GM21786 (cell line): Measurements from ENCODE around the gene RXRA.
"Not testable (repeated sequence)": the region's sequence is repeated elsewhere in the genome, so short reads cannot be mapped to it uniquely, and the experiment has no call there.

Experiments used
- ATAC-seq: cut with Tn5 transposase; IDR thresholded peaks from one replicate; pipeline ENCODE4 v1.9.1; 2021; ENCODE audit not compliant: unreplicated experiment

RXRA gene

DNA sequence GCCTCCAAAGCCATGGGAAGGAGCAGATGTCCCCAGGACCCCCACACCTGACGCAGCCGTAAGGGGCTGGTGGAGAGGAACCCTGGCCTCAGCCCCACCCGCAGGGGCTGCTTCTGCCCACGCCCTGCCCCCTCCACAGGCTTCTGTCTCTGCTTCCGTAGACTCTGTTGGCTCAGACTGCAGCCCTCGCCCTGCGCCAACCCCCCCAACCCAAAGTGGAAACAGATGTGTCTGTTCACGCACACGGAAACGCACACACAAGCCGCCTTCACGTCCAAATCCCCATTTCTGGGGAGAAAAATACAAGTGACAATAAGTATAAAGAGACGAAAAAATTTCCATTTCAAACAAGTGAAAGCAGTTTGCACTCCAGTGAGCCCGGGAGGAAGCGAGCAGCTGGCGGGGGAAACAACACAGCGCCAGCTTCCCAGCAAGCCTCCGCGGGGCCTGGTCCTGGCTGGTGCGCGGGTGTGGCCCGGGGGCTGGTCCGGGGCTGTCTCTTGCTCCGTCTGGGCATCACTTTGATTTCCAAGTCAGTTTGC is 32.6 kb upstream of the RXRA start:
- ATAC-seq: no peak

DNA sequence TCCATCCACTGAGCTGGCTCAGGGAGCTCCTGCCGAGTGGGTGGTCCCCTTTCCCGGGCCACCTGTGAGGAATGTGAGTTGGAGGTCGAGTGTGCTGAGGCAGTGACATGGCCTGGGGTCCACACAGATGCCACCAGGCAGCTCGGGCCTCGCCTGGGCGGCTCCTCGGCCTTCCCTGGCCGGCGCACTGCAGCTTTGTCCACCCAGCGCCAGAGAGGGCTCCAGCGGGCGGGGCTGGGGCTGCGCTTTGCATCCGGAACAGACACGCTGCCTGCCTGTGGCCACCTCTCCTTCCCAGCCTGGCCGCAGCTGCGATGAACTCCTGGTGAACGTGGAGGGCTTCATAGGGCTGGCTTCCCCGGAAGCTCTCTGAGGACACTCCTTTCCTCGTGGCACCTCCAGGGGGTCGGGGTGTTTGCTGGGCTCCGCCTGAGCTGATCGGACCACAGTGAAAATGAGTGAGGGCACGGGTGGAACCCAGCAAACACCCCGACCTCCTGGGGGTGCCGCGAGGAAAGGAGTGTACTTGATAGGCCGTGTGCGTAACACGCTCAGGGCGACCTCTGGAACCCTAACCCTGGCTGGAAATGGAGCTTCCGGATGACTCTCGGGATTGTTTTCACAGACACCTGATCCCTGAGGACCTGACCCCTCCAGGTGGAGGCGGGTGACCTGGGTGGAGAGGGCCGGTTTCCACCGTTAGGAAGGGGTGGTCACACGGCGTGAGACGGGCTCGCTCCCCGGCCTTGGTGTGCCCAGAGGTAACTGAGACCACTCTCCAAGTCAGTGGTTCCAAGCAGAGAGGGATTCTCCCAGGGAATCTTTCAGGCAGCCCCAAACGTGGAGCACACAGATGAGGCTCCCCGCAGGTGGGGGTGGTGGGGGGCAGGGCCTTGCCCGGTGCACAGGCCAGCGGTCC is 31.8 kb upstream of the RXRA start:
- ATAC-seq: no peak

DNA sequence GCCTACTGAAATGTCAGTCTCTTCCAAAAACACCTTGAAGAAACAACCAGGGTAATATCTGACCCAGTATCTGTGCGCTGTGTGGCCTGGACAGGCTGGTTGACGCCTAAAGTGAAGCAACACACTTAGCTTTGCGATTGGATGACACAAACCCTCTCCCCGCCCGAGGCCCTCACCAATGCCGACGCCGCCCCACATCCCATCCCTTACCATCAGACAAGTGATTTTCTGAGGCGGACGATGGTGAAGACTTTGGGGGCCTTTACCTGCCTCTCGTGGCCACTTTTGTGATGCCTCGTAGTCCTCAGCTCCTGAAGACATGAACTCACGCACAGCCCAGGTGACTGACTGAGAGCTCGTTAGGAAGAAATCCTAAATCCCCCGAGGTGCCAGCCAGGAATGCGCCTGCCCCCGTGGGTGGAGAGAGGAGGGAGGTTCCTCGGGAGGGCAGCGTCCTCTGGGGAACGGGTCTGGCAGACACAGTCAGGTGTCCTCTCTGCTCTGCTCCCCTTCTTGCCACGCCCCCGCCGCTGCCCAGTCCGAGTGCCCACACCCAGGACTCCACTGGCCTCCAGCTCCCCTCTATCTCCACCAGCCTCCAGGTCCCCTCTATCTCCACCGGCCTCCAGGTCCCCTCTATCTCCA is 31.0 kb upstream of the RXRA start:
- ATAC-seq: no peak

DNA sequence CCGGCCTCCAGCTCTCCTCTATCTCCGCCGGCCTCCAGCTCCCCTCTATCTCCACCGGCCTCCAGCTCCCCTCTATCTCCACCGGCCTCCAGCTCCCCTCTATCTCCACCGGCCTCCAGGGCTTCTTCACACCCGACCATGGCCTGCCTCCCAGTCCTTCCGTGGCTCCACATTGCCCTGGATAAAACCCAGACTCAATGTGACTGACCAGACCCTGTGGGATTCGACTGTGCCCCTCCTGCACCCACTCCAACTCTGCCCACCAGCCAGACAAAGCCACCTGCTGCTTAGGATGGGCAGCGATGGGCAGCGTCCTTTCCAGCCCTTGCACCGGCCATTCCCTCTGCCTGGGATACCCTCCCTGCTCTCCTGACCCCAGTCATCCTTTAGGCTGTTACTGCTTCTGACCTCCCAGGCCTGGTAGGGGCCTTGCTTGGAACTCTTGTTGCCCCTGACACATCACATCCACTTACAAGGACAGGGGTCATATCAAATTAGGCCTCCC is 30.5 kb upstream of the RXRA start:
- ATAC-seq: no peak

DNA sequence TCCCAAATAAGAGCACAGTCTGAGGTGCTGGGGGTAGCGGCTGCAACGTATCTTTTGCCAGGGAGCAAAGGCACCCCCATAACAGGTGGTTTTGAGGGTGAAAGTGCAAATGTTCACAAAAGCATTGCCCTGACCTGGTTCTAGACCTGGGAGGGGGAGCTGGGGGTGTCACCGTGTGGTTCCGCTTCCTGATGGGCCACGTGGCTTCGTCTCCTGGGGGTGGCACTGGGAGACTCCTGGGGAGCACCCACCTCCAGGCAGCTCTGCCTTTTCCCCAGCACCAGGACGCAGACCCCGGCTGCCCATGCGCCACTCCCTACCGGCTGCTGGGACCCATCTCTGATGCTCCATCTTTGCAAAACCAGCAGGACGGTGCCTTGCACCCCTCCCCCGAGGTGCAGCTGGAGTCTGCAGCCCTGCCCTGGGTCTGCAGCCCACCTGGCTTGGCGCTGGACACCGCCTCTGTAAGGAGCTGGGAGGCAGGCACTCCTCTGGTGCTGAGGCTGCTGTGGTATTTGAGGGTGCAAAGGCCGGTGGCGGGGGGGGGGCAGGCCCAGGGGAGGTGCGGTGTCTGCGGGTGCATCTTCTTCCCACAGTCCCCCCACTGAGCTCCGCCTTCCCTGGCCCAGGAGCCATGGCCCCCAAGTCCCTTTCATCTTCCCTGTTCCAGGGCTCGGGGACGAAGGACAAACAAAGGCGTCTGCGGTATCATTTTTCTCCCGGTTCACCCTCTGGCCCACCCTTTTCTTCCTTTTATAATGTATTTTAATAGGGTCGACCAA is 29.8 kb upstream of the RXRA start:
- no peak for ATAC-seq

DNA sequence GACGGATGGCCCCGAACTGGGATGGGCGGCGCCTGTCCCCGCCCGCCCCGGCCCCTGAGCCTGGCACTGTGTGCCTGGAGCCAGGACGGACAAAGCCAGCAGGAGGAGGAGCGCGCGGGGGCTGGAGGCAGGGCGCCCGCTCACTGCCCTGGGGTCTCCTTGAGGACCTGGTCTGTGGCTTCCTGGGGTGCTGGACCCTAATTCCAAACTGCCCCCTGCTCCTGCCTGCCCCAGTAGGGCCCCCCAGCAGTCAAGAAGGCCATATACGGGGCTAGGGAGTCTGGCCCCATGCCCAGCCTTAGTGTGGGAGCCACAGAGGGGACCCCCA is 29.2 kb upstream of the RXRA start:
- no peak for ATAC-seq

DNA sequence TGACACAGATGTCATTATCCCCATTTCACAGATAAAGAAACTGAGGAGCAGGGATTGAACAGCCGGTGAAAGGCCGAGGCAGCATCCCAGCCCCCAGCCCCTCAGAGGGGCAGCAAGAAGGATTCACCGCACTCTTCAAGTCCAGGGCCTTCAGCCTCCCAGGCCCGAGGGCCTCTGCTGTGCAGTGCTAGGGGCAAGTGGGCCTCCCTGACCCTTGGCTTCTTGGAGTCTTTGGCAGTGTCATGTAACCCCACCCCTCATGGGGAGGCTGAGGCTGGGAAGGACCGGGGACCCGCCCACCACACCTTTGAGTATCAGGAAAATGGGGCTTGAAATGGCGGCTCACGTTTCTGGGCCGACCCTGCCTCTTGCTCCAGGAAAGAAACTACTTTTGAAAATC is 28.7 kb upstream of the RXRA start:
- ATAC-seq: no peak

DNA sequence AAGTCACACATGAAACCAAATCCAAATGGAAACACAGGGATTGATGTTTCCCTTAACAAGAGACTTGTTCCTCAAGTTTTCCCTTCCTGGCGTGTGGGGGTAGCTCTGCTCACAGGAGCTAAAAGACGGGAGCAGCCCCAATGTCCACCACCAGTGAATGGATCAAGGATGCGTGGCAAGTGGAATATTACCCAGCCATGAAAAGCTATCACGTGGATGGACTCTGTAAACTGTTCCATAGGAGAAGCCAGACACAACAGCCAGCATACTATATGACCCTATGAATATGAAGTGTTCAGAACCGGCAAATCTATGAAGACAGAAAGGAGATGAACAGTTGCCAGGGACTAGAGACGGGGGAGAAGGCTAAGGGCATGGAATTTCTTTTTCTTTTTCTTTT is 28.3 kb upstream of the RXRA start:
- ATAC-seq: no peak

DNA sequence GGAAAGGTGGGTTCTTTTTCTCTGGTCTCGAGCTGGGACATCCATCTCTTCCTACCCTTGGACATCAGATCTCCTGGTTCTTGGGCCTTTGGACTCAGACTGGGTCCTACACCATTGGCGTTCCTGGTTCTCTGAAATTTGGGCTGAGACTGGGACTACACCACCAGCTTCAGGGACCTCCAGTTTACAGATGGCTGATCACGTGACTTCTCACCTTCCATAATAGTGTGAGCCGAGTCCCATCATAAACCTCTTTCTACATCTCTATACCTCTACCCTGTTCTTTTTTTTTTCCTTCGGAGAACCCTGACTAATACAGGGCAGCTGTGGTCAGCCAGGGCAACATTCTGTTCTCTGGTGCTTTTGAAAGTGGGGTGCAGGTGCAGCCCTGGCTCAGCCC is 27.2 kb upstream of the RXRA start:
- ATAC-seq: no peak

DNA sequence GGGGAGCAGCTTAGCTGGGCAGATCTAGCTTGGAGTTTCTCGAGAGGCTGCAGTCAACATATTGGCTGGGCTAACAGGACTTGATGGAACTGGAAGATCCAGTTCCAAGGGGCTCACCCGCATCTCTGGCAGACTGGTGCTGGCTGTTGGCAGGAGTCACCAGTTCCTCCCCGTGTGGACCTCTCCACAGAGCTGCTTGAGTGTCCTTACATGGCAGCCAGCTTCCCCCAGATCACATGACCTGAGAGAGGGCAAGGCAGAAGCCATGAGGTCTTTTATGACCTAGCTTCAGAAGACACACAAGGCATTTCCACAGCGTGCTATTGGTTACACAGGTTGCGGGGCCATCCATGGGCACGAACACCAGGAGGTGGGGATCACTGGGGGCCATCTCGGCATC is 26.4 kb upstream of the RXRA start:
- ATAC-seq: no peak

DNA sequence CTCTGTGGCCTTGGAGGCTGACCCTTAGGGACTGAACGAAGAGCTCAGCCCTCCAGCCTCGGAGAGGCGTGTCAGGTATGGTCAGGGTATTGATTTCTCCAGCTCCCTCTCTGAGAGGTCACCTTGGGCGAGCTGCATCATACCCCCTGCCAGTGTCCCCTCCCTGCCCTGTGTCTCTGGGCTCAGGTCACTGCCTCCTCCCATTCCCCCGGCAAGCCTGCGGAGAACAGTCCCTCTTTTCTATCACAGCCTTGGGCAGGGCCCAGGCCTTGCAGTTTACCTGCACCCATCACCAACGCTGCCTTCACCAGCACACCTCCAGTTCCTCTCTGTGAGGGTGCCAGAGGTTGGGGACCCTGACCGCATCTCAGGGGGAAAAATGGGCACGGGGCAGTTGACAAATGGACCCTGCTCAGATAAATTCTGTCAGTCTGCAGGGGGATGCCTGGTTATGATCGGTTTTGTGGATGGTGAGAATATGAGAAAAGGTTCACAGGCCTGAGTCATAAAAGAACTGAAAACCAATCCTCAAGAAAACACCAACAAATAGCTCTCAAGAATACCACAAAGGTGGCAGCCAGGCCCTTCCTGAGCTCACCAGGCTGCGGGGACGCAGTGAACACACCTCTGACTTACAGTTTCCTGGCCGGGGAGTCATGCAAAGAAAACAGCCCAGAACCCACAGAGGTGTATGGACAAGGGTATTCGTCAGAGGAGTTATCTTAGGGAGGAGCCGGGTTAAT is 24.7 kb upstream of the RXRA start:
- peak; percentile 82 for ATAC-seq

DNA sequence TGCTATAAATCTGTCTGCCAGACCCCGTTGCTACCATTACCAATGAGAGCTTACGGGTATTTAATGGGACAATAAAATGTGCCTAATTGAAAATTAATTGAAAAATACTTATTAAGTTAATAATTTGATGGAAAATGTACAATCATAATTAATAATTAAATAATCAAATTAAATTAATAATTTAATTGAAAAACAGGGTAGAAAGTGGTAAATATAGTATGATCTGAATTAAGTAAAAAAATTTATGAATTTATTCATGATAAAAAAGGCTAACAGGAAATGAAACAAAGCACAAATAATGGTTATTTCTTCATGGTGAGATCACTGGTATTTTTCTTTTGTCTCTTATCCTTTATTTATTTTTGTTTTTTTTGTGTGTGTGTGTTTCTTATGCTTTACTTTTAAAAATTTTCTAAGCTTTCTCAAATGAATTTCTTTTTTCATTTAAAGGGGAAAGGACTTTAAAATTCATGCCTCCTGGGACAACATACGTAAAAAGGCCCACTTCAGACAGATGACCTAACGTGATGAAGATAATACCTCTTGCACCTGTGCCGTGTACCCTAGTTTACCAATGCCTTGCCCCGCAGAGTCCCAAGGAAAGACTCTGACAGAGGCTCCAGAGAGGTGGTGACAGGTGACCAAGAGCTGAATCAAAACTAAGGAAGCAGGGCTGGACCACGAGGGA is 24.0 kb upstream of the RXRA start:
- no peak for ATAC-seq

DNA sequence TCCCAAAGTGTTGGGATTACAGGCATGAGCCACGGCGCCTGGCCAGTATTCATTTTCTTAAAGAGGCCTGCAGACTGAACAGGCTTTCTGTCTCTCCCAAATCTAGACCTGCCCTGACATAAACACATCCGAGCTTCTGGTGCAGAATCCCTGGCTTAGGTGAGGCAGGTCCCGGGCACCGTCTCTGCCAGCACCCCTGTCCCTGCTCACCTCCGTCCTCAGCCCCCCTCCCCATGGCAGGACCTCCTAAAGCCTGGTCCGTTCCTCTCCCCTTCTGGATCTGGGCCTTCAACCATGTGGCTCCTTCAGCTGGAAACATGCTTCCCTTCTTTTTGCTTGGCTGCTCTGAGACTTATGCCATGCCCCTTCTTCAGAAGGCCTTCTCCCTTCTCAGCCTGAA is 22.7 kb upstream of the RXRA start:
- ATAC-seq: no peak

DNA sequence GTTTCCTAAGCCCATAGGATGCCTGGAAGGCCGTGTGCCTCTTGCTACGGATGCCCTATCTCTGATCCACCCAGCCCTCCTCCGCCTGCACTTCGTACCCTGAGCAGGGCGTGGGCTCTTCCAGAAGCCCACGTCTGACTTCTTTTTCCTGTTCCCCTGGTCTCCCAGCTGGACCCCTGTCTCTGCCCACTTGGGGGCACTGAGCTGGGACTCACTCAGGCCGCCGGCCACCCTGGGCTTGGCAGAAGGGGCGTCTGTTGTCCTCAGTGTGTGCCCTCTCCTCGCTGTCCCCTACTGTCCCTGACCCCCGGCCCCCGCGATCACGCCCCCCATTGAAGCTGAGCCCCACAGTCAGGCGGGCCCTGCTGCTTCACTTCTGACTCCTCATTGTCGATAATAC is 22.0 kb upstream of the RXRA start:
- ATAC-seq: no peak

DNA sequence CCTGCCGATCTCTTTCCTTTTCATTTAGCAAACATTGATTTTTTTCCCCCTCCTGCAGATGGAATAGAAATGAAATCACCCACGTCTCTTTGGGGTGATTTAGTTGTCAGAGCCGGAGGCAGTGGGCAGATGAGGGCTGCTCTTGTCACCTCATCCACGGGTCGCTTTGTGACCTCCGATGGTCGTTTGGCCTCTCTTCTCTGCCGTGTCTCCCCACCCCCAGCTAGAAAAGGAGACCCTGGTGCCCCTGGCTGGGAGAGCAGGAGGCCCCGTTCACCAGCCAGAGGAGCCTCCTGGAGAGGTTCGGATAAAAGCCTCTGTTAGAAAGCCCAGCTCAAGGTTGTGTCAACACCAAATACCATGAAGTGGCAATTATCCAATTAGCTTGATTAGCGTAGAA is 21.6 kb upstream of the RXRA start:
- ATAC-seq: no peak

DNA sequence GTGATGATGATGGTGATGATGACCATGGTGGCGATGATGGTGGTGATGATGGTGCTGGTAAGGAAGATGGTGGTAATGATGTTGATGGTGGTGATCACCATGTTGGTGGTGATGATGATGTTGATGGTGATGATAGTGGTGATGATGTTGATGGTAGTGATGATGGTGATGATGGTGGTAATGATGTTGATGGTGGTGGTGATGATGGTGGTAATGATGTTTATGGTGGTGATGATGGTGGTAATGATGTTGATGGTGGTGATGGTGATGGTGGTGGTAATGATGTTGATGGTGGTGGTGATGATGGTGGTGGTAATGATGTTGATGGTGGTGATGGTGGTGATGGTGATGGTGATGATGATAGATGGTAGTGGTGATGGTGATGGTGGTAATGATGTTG is 20.7 kb upstream of the RXRA start:
- no peak for ATAC-seq

DNA sequence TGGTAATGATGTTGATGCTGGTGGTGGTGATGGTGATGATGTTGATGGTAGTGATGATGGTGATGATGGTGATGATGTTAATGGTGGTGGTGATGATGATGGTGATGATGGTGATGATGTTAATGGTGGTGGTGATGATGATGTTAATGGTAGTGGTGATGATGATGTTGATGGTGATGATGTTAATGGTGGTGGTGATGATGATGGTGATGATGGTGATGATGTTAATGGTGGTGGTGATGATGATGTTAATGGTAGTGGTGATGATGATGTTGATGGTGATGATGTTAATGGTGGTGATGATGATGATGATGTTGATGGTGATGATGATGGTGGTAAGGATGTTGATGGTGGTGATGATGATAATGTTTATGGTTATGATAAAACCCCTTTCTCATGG is 20.2 kb upstream of the RXRA start:
- ATAC-seq: not testable (repeated sequence)

DNA sequence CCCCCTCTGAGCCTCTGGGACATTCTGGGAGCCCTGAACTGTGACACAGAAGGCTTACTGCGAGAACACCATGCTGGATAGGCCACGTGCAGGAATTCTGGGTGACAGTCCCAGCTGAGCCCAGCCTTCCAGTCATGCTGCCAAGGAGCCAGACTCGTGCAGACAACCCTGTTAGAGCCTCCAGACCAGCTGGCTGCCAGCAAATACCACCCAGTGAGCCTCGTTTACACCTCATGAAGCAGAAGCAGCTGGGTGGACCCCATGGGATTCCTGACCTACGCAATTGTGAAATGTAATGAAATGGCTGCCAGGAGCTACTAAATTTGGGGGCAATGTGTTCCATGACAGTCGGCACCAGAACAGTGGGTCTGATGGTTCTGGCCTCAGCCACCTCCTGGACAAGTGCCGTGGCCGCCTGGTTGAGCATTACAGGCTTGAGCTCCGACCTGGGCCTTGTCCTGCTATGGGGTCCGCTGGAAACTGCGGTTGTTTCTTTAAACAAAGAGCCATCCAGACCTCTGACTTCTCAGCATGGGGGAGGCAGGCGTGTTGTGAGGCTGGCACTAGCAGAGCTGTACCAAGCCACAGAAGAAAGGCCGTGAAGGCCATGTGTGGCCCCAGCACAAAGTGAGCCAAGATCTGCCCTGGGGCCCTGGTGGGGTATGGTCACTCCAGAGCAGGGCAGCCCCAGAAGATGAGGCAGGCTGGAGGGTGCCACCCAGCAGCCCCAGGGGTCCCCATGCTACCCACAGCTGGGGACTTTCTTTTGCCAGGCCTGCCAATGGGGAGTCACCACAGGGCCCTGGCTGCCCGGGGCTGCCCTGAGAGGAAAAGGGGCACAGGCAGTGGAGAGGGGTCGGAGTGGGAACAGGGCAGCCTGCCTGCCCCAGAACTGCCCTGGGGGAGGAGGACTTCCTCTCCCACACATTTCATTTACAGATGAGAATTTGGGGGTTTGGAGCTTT is 19.3 kb upstream of the RXRA start:
- no peak for ATAC-seq
